G401 (cell line): ENCODE data around the gene ADAMTS14. TPM values are rescaled to one million over a fixed set of nuclear protein-coding genes. Genes with fewer than 3 reads are reported as not detected.
"Not testable (repeated sequence)": the region's sequence is repeated elsewhere in the genome, so short reads cannot be mapped to it uniquely, and the experiment has no call there.

ENCODE experiments used
- DNase-seq: peaks from one replicate; pipeline ENCODE4 v3.0.0-alpha.2; 2015; ENCODE audit warnings: low spot score
- in situ Hi-C: cut with HindIII; loops from 2 replicates; pipeline ENCODE4 v1.10.0; 2016; ENCODE audit warnings: low sequenced_read_pairs, mixed read lengths
- total RNA-seq: library from RNA; depleted of rRNA; stranded (reverse); fragments of >200 nt; shearing (Covaris generic); gene quantifications from 2 replicates; pipeline ENCODE4 v1.2.3, GENCODE V29; 2014

Gene ADAMTS14
- total RNA-seq, 1 experiment from 2014 or later = 0.03 TPM

DNA sequence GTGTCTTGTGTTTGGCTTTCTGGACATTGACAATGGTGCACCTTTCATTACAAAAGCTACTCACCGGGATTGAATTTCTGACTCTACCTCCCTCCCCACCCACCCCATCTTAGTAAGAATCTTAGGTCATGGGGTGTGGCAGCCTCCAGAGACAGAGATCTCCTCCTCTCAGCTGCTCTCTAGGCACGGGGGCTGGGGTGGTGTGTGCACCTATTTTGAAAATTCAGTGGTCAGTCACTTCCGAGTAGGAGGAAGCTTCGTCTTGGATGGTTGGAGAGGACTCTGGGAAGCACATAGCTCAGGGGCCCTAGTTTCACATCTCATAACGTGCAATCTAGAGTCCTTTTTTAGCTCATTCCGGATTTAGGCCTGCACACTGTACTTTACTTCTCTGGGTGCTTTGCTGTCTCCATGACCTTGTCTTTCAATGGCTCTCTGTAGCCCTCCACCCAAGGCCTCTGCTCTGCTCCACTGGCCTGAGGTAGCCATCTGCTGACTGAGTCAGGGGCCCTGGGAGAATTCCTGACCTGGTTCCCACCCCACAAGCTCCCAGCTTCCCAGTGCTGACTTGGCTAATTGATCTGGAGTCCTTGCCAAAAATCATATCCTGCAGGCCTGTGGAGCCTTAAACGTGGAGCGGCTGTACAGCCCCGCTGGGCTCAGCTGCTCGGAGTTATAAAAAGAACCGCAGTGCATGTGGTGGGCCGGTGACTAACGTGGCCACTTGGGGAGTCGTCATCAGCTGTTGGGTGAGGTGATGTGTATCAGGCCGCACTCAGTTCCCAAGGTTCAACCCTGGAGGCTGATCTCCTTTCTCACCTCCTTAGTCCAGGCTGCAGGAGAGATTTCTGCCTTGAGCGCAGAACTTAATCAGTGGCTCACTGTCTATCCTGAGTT is 19.3 kb upstream of the ADAMTS14 start:
- in situ Hi-C loops = no loop called here
- DNase-seq = no peak

DNA sequence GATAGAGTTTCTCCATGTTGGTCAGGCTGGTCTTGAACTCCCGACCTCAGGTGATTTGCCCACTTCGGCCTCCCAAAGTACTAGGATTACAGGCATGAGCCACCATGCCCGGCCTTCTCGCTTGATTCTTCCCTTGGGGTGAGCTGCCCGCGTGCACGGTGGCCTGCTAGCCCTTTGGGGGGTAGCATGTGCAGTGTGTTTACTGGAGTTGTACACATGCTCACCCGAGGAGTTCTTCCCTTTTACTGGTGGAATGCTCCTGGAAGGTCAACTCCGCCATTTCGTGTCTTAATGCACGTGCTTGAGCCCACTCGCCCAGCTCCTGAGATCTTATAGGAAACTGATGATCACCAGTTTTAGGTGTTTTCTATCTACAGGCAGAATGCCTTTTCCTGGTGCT is 17.0 kb upstream of the ADAMTS14 start:
- in situ Hi-C loops = no loop called here

DNA sequence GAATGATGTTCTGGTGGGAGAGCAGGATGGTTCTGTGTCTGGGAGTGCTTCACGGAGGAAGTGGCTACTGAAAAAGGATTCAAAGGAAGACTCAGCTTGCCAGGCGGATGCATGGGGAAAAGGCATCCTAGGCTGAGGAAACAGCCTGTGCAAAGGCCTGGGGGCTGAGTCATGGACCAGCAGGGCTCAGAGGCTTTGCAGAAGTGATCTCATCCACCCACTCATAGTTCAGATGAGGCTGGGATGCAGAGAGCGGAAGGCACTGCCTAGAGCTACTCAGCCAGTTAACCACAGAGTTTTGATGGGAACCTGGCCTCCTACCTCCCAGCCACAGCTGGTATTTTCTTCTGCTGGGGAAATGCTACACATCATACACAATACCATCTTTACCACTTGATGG is 15.8 kb upstream of the ADAMTS14 start:
- no peak for DNase-seq
- in situ Hi-C loops = no loop called here

More for the DNA sequence above, 17.0 kb upstream of the ADAMTS14 start:
- no peak for DNase-seq

DNA sequence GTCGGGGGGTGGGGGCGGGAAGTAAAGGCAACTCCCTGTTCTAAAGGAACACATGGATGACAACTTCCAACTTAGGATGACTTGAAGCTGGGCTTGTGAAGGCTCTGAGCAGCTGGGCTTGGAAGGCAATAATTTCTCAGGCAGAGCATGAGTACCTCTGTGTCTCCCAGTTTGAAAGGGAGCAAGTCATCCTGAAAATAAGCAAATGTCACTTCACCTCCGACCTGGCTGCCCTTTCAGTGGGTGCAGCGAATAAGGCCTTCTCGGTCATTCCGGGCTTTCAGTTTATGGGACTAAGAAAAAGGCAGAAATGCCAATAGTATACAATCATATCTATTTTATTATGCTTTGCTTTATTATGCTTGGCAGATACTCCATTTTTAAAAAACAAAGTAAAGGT is 15.3 kb upstream of the ADAMTS14 start:
- in situ Hi-C loops = no loop called here
- DNase-seq = no peak

DNA sequence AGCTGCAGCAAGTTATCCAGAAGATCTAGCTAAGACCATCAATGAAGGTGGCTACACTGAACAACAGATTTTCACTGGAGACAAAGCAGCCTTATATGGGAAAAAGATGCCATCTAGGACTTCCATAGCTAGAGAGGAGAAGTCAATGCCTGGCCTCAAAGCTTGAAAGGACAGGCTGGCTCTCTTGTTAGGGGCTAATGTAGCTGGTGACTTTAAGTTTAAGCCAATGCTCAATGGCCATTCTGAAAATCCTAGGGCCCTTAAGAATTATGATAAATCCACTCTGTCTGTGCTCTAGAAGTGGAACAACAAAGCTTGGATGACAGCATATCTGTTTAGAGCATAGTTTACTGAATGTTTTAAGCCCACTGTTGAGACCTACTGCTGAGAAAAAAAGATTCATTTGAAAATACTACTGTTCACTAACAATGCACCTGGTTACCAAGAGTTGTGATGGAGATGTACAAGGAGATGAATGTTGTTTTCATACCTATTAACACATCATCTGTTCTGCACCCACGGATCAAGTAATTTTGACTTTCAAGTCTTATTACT is 13.6 kb upstream of the ADAMTS14 start:
- in situ Hi-C loops = no loop called here
- no peak for DNase-seq

DNA sequence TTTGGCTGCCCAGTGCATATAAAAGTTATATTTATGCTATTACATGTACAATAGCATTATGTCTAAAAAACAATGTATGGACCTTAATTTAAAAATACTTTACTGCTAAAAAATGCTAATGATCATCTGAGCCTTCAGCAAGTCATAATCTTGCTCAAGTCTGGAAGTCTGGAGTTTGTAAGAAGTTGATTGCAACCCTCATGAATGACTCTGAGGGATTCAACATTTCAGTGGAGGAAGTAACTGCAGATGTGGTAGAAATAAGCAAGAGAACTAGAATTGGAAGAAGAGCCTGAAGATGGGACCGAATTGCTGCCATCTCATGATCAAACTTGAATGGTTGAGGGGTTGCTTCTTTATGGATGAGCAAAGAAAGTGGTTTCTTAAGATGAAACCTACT is 13.0 kb upstream of the ADAMTS14 start:
- DNase-seq = no peak
- in situ Hi-C loops = no loop called here

DNA sequence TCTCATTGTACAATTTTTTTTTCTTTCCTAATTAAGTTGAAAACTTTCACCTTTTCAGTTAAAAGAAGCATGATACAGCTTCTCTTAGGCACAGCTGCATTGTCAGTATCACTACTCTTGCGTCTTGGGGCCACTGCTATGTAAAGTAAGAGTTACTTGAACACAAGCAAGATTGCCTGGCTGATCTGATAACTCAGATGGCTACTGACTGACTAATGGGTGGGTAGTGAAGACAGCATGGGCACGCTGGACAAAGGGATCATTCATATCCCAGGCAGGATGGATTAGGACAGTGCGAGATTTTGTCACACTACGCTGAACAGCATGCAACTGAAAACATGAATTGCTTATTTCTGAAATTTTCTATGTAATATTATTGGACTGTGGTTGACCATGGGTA is 11.6 kb upstream of the ADAMTS14 start:
- in situ Hi-C loops = no loop called here

DNA sequence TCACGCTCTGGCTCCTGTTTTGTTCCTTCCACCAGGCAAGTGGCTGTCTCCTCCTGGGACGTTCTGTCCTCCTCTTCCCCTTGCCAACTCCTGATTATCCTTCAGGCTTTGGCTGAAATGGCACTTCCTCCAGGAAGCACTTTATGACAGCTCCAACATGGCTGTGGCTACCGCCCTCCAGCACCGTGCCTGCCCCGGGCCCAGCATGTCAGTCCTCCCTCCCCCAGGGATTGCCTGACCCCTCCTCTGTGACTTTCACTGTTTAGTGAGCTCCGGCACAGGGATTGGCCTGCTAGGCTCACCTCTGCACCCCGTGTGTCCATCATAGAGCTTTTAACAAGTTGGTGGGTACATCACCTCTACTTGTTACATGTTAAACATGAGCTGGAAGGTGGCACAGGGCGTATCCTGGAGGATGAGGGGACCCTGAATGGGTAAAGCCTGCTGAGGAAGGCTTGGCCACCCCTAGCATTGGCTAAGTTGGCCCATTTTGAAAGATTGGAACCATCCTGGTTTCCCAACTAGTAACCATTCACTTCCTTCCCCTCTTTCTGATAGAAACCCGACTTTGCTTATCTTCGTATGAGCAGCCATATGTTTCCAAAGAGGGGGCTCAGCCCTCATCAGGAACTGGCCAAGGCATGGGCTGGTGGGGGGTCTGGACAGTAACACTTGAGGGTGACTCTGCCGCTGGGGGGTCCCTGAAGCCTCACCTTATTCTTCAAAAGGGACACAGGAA is 10.5 kb upstream of the ADAMTS14 start:
- in situ Hi-C loops = no loop called here
- DNase-seq = no peak

More for the DNA sequence above, 11.6 kb upstream of the ADAMTS14 start:
- DNase-seq = no peak

DNA sequence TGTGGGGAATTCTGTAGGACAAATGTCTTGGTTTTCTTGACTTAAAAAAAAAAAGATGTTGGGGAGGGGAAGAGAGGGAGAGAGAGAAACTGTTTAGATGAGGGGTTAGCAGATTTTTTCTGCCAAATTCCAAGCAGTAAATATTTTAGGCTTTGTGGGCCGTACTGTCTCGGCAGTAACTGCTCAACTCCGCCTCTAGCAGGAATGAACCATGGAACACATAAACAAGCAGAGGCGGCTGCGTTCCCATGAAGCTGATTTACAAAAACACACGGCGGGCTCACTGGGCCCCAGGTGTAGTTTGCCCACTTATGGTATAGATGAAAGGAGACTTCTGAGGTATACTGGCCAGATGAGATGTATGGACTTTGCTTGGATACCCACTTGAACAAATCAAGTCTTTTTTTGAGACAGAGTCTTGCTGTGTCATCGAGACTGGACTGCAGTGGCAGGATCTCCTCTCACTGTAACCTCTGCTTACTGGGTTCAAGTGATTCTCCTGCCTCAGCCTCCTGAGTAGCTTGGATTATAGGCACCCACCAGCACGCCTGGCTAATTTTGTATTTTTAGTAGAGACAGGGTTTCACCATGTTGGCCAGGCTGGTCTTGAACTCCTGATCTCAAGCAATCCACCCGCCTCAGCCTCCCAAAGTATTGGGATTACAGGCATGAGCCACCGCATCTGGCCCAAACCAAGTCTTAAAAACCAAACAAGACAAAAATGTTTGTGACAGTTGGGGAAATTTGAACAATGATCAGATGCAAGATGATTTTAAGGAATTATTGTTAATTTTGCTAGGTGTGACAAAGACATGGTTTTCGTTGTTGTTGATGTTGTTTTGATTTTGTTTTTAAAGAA is 9.7 kb upstream of the ADAMTS14 start:
- DNase-seq = no peak
- in situ Hi-C loops = no loop called here

DNA sequence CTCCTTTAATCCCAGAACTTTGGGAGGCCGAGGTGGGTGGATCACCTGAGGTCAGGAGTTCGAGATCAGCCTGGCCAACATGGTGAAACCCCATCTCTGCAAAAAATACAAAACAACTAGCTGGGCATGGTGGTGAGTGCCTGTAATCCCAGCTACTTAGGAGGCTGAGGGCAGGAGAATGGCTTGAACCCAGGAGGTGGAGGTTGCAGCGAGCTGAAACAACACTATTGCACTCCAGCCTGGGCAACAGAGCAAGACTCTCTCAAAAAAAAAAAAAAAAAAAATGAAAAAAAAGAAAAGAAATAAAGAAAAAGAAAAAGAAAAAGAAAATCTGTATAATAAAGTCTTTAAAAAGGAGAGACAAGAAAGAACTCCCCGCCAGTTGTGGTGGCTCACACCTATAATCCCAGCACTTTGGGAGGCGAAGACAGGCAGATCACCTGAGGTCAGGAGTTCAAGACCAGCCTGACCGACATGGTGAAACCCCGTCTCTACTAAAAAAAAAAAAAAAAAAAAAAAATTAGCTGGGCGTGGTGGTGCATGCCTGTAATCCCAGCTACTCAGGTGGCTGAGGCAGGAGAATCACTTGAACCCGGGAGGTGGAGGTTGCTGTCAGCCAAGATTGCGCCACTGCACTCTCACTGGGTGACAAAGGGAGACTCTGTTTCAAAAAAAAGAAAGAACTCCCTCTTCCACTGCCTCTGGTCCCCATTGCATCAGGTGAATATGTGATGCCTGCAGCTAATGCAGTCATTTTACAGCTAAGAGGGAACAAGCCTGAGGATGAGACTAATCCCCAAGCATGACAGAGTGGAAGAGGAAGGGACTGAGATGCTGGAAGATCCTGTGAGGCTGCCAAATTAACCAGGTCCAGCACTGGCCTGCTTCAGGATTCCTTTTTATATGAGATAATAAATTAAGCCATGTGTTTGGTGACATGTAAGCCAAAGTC is 8.6 kb upstream of the ADAMTS14 start:
- in situ Hi-C loops, DNase-seq: not testable (repeated sequence)

DNA sequence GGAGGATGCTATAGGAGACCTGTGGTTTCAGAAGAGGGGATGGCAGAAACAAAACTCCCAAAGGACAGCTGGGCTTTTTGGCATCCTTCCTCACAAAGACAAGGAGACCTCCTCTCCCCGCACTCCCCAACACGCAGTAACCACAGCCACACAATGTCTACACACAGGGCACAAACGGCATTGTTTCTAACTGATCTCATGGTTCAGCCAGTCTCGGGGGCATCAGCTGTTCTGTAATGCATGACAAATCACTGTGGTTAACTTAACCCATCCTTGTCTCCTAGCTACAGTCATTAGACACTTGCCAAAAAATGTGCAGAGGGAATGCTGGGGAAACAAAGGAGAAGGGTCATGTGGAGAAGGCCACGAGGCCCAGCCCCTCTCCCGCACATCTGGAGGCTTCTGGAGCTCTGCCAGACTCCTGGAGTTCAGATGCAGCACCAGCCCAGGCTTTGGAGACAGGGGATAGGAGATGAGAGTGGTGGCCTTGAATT is 7.6 kb upstream of the ADAMTS14 start:
- DNase-seq = peak; percentile 4
- in situ Hi-C loops = no loop called here

DNA sequence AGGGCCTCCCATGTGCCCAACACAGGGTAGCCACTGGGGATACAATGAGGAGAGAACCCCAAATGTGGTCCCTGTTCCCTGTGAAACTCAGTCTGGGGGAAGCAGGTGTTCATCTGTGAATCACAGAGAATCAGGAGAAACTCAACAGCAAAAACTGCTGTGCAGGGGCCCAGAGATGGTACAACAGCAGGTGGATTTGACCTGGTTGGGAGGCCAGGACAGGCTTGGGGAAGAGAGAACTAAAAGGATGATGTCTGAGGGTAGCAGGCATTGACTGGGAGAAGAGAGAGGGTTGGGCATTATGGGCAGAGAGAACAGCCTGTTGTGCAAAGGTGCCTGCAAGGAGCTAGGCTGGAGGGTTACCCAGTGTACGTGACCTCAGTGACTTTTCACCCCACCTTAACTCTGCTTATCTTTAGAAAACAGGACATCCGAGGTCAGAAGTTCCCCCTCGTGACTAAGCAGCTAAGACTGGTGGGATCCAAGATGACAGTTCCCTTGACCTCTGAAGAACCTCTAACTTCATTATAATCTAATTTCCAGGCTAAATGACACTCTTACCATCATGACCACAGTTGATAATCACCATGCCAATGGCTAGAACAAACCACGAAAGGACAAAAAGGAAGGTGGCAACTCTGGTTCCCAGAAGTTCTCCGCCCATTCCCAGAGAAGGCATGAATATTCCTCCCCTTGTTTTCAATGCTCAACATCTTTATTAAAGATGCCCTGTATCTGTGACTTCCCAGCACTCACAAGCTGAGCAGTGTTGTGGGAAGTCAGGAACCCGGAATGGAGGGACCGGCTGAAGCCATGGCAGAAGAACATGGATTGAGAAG is 5.1 kb upstream of the ADAMTS14 start:
- no peak for DNase-seq
- in situ Hi-C loops = no loop called here

DNA sequence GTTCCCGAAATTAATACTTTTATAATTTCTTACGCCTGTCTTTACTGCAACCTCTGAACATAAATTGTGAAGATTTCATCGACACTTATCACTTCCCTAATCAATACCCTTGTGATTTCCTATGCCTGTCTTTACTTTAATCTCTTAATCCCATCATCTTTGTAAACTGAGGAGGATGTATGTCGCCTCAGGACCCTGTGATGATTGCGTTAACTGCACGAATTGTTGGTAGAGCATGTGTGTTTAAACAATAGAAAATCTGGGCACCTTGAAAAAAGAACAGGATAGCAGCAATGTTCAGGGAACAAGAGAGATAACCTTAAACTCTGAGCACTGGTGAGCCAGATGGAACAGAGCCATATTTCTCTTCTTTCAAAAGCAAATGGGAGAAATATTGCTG is 4.5 kb upstream of the ADAMTS14 start:
- in situ Hi-C loops, DNase-seq: not testable (repeated sequence)

DNA sequence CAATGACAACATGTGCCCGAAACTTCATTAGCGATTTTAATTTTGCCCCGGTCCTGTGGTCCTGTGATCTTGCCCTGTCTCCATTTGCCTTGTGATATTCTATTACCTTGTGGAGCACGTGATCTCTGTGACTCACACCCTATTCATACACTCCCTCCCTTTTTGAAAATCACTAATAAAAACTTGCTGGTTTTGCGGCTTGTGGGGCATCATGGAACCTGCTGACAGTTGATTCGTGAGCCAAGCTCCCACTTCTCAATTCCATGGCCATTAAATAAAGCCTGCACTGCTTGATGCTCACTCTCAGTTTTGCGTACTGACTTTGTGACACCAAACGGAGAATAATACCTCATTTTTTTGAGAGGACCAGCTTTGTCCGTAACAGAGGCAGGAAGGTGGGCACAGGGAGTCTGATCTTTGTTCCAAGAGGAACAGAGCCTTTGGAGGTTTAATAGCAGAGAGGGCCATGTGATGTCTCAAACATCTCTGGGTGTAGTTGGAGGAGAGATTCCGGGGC is 3.8 kb upstream of the ADAMTS14 start:
- DNase-seq = no peak
- in situ Hi-C loops = no loop called here

DNA sequence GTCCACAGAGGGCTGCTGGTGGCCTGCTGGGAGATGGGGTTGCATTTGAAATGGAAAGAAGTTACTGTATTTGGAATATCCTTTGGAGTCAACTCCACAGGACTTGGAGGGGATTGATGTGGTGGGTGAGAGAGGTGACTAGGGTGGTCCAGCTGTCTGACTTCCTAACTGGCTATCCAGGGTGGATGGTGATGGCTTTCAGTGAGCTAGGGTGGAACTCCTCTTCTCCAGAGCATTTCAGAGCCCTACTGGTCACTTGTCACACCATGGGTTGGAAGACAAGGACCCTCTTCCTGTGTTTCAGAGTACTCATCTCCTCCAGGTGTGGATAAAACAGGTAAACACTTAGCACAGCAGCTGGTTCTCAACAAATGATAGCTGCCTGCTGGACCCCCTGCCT is 3.3 kb upstream of the ADAMTS14 start:
- in situ Hi-C loops = no loop called here
- no peak for DNase-seq

DNA sequence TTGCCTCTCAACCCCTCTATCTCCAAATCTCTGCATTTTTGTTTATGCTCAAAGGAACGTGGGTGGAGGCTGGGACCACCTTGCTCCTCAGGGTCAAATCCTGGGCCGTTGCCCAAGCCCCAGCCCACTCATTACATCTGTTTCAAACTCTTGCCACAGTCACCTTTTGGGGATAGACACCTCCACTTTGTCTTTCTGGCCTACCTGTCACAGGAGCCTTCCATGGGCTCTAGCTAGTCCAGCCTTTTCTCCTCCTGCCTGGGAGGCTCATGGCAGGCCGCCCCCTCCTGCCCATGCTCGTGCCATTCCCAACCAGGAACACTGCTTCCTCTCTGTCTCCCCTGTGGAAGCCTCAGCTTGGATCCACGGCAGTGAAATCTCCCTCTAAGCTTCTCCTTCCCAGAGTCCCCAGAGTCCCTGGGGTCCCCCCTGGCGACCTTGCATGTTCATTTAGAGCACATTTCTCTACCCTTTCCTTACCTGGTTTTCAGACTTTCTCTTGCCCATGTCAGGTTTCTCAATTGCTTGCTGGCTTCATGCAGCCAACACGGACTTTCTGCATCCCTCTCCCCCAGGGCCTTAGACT is 2.5 kb upstream of the ADAMTS14 start:
- no peak for DNase-seq
- in situ Hi-C loops = no loop called here
